Esophagus muscularis mucosa (tissue), 4 donors: Measurements from ENCODE around the gene TBC1D8. TPM values are rescaled to one million over a fixed set of nuclear protein-coding genes. Genes with fewer than 3 reads are reported as not detected.

Experiments
- DNase-seq: peaks from one replicate; pipeline ENCODE4 v3.0.0-alpha.2; 2017; ENCODE audit errors: extremely low spot score
- H3K27ac ChIP-seq, 4 donors: fragments of 200-600 bp; sonication (generic); replicated peaks in 1 of 4; 1 replicate in 3 of 4; 2 replicates in 1 of 4; pipeline ENCODE4 v1.5.1; 2016 to 2019; ENCODE audit warnings: mild to moderate bottlenecking in 1 of 4
- H3K27me3 ChIP-seq, 4 donors: fragments of 200-600 bp; sonication (generic); one replicate each; pipeline versions ENCODE4 v1.5.1 to v1.6.0; 2016 to 2019
- H3K36me3 ChIP-seq, 4 donors: fragments of 200-600 bp; sonication (generic); one replicate each; pipeline ENCODE4 v1.5.1; 2016 to 2019
- H3K4me1 ChIP-seq, 4 donors: fragments of 200-600 bp; sonication (generic); one replicate each; pipeline ENCODE4 v1.5.1; 2016 to 2019
- H3K4me3 ChIP-seq, 4 donors: fragments of 200-600 bp; sonication (generic); 1 replicate in 2 of 4; 2 replicates in 2 of 4; pipeline ENCODE4 v1.5.1; 2016 to 2019; ENCODE audit warnings: mild to moderate bottlenecking in 4 of 4, moderate library complexity in 1 of 4
- H3K9me3 ChIP-seq, 4 donors: fragments of 200-600 bp; sonication (generic); 1 replicate in 3 of 4; 2 replicates in 1 of 4; pipeline ENCODE4 v1.5.1; 2016 to 2019
- CTCF ChIP-seq, 3 experiments: fragments of 200-600 bp in 2 of 3; fragments of 450-650 bp in 1 of 3; sonication (generic) in 2 of 3; IDR thresholded peaks; one replicate each; pipeline ENCODE4 v1.5.1; 2017 to 2019; ENCODE audit warnings: antibody characterized with exemption in 3 of 3, mild to moderate bottlenecking in 2 of 3, moderate library complexity in 1 of 3
- EP300 ChIP-seq: sonication (generic); formaldehyde crosslinking; IDR thresholded peaks from one replicate; pipeline ENCODE4 v1.6.1; 2017; ENCODE audit warnings: antibody characterized with exemption
- POLR2A ChIP-seq: fragments of 450-650 bp; IDR thresholded peaks from one replicate; pipeline ENCODE4 v1.6.1; 2017; ENCODE audit warnings: antibody characterized with exemption, moderate library complexity, mild to moderate bottlenecking, low read depth
- POLR2AphosphoS5 ChIP-seq, 2 donors: sonication (generic); formaldehyde crosslinking; IDR thresholded peaks; one replicate each; pipeline ENCODE4 v1.6.1; 2017; ENCODE audit warnings: antibody characterized with exemption in 2 of 2
- WGBS: methylation state at CpG from one replicate; pipeline ENCODE4 v1.1.5; 2018; 5-methylcytosine and 5-hydroxymethylcytosine counted together
- intact Hi-C: fragments of 100-400 bp; cut with DNase I; formaldehyde crosslinking; loops from one replicate; pipeline ENCODE4 v1.15.1; 2023
- total RNA-seq, 4 donors: library from RNA; depleted of rRNA; stranded (reverse); fragments of >200 nt; gene quantifications; one replicate each; pipeline versions ENCODE4 v1.1.0 to v1.2.1, GENCODE V29; 2016

TBC1D8 gene
- total RNA-seq, 4 donors from 2014 or later: 16.7 to 23.4 (median 20.4) TPM

GRCh38 chr2:101082998-101083397 lies 68.2 kb downstream of the TBC1D8 start:
- H3K4me3 ChIP-seq: no peak overlapping the region
- no peaks in the 10 kb centered on the region for H3K27me3 ChIP-seq
- no peaks in the 10 kb centered on the region for H3K9me3 ChIP-seq
- DNase-seq: no peak
- H3K36me3 ChIP-seq: peaks cover 0 to 9% (median 2%) of the 10 kb centered on the region in 4 donors
- H3K4me1 ChIP-seq: peaks cover 0 to 13% (median 6%) of the 10 kb centered on the region in 4 donors
- intact Hi-C loops: no loop called here
- no peak for TF ChIP-seq POLR2A
- no peak for TF ChIP-seq POLR2AphosphoS5 (IDR thresholded peaks at IDR 0.05)
- TF ChIP-seq CTCF (IDR thresholded peaks at IDR 0.05): no peak
- H3K27ac ChIP-seq: no peak overlapping the region
- 95% methylated on average over 6 of the region's 6 CpGs for WGBS

GRCh38 chr2:101081375-101081907 lies 69.7 kb downstream of the TBC1D8 start:
- WGBS: 50% methylated on average over 1 of the region's 1 CpG

GRCh38 chr2:101080211-101081068 lies 70.7 kb downstream of the TBC1D8 start:
- no peak for DNase-seq
- Histone ChIP-seq H3K4me1 (peaks cover 0 to 7% (median 0%) of the 10 kb centered on the region in 4 donors), H3K4me3 (no peak overlapping the region), H3K27me3 (no peaks in the 10 kb centered on the region), H3K27ac (no peak overlapping the region), H3K9me3 (no peaks in the 10 kb centered on the region), H3K36me3 (peaks cover 0 to 9% (median 2%) of the 10 kb centered on the region in 4 donors)
- WGBS: 93% methylated on average over 14 of the region's 14 CpGs
- intact Hi-C loops: no loop called here
- TF ChIP-seq POLR2A (no peak), EP300 (no peak), CTCF (IDR thresholded peaks at IDR 0.05) (no peak), POLR2AphosphoS5 (IDR thresholded peaks at IDR 0.05) (no peak)

More at GRCh38 chr2:101081375-101081907, 69.7 kb downstream of the TBC1D8 start:
- Histone ChIP-seq H3K9me3 (no peaks in the 10 kb centered on the region), H3K4me1 (peaks cover 0 to 7% (median 0%) of the 10 kb centered on the region in 4 donors), H3K36me3 (peaks cover 0 to 9% (median 2%) of the 10 kb centered on the region in 4 donors), H3K27me3 (no peaks in the 10 kb centered on the region), H3K4me3 (no peak overlapping the region), H3K27ac (no peak overlapping the region)
- intact Hi-C loops: no loop called here
- DNase-seq: no peak
- TF ChIP-seq EP300 (no peak), POLR2A (no peak), CTCF (IDR thresholded peaks at IDR 0.05) (no peak), POLR2AphosphoS5 (IDR thresholded peaks at IDR 0.05) (no peak)

- Histone ChIP-seq H3K9me3 (no peaks in the 10 kb centered on the region), H3K27ac (no peak overlapping the region), H3K27me3 (no peaks in the 10 kb centered on the region), H3K36me3 (no peaks in the 10 kb centered on the region), H3K4me3 (no peak overlapping the region), H3K4me1 (peaks cover 0 to 7% (median 0%) of the 10 kb centered on the region in 4 donors)
- 70% methylated on average over 2 of the region's 2 CpGs for WGBS
- no peak for DNase-seq
- intact Hi-C loops: no loop called here
- no peak for TF ChIP-seq CTCF (IDR thresholded peaks at IDR 0.05)
- TF ChIP-seq POLR2AphosphoS5 (IDR thresholded peaks at IDR 0.05): no peak
- no peak for TF ChIP-seq EP300
Observed at GRCh38 chr2:101076581-101076980, 74.6 kb downstream of the TBC1D8 start.
